ENCODE measurements around the gene VANGL1. TPM values are rescaled to one million over a fixed set of nuclear protein-coding genes. Genes with fewer than 3 reads are reported as not detected.
A peak's percentile ranks its signal among the peaks of the same experiment; 100 is the strongest.

The VANGL1 gene
- total and polyA plus RNA-seq, 2 of the 4 experiments (the other 2 are of a cell fraction) = 6.1 to 6.7 TPM

- ChIA-PET CTCF (interaction anchor here (3.5 kb wide), 1 partner anchor 455 kb away, joined by 19 read pairs; no protein-coding TSS in a partner anchor), POLR2A (ENCODE audit: unreplicated experiment) (no interaction called here)
- 0 out of 2 replicates have a peak, but pooled peaks cover 2% of the 10 kb centered on the region for H3K4me1 ChIP-seq (ENCODE audit: control insufficient read depth, insufficient read depth, low read length)
- no peak overlapping the region for H2BK15ac ChIP-seq (ENCODE audit: low read depth, low read length)
- no peak overlapping the region for H3K14ac ChIP-seq (replicated peaks; ENCODE audit: low read depth, low read length)
- BruUV-seq (replicated peaks) = no TSS peak
- H3K18ac ChIP-seq (ENCODE audit: low read depth, low read length) = no peak overlapping the region
- no peak overlapping the region for H2BK120ac ChIP-seq (ENCODE audit: low read depth, low read length)
- no peak overlapping the region for H3K23ac ChIP-seq (ENCODE audit: low read depth, low read length)
- dilution Hi-C loops (cut with HindIII; ENCODE audit: low sequenced_read_pairs, unreplicated experiment) = loop anchor here (25.0 kb wide), 1 partner anchor 456 kb away; no protein-coding TSS in a partner anchor
- no peaks in the 10 kb centered on the region for H4K20me1 ChIP-seq (ENCODE audit: insufficient read depth, low read length)
- no peak overlapping the region for H2AK9ac ChIP-seq (replicated peaks; ENCODE audit: low read depth, low read length, poor library complexity)
- peaks cover 5% of the 10 kb centered on the region; the same call in 1 of the 2 replicates for H3K9me1 ChIP-seq (ENCODE audit: insufficient read depth, low read length)
- in situ Hi-C loops (cut with MboI; ENCODE audit: low sequenced_read_pairs) = loop anchor here (5.0 kb wide), 1 partner anchor 616 kb away; no protein-coding TSS in a partner anchor
- no peak overlapping the region for H3K4ac ChIP-seq (ENCODE audit: low read depth, low read length)
- no peak overlapping the region for H3K27ac ChIP-seq (ENCODE audit: insufficient read depth, low read length)
- 0 out of 2 replicates have a peak overlapping the region, but pooled peaks have one; percentile 2 for H2AK5ac ChIP-seq (ENCODE audit: low read depth, low read length)
- no peak overlapping the region for H2AFZ ChIP-seq (replicated peaks; ENCODE audit: low read length, poor library complexity)
- no peak for DNase-seq
- no peaks in the 10 kb centered on the region for H3K79me1 ChIP-seq (ENCODE audit: low read depth in 1 of 2, low read length in 2 of 2)
- TF ChIP-seq USF2 (IDR thresholded peaks at IDR 0.05; ENCODE audit: low read depth, low read length) (no peak), RAD21 (IDR thresholded peaks at IDR 0.05; ENCODE audit: low read length) (no peak), BHLHE40 (IDR thresholded peaks at IDR 0.05; ENCODE audit: low read depth, low read length) (no peak), MAFK (IDR thresholded peaks at IDR 0.05; ENCODE audit: low read depth, low read length) (no peak), SMC3 (IDR thresholded peaks at IDR 0.05; ENCODE audit: low read depth, low read length) (no peak), NFE2L2 (IDR thresholded peaks at IDR 0.05; ENCODE audit: low read depth, low read length) (no peak), MAZ (IDR thresholded peaks at IDR 0.05; ENCODE audit: borderline replicate concordance, low read depth, low read length) (no peak), CTCF (conservative IDR thresholded peaks at IDR 0.05; ENCODE audit: low read depth, low read length) (no peak), RCOR1 (IDR thresholded peaks at IDR 0.05; ENCODE audit: insufficient replicate concordance, low read length) (no peak), FOS (IDR thresholded peaks at IDR 0.05; ENCODE audit: low read depth, low read length) (no peak)
- H3K56ac ChIP-seq (ENCODE audit: extremely low read depth, insufficient read depth, low read length) = no peak overlapping the region
- no peak overlapping the region for H4K8ac ChIP-seq (ENCODE audit: low read depth in 2 of 2, low read length in 2 of 2)
- no peaks in the 10 kb centered on the region for H3K27me3 ChIP-seq (ENCODE audit: control insufficient read depth, insufficient read depth, low read length)
- no peak overlapping the region for H4K5ac ChIP-seq (ENCODE audit: low read depth, low read length)
- WGBS, 2 experiments (ENCODE audit: extremely low coverage in 2 of 2, insufficient read length in 1 of 2) = 67% methylated on average over 1 of the region's 4 CpGs; no CpG with 5 or more reads in 1 of the 2 experiments
- H3K4me3 ChIP-seq (ENCODE audit: insufficient read depth, low read depth, low read length) = no peak overlapping the region
- no peaks in the 10 kb centered on the region for H3K36me3 ChIP-seq (ENCODE audit: control insufficient read depth, insufficient read depth, low read length)
- no peak overlapping the region for H3K9ac ChIP-seq (ENCODE audit: low read depth, low read length)
- no peak overlapping the region for H2BK20ac ChIP-seq (ENCODE audit: low read depth, low read length)
- no peaks in the 10 kb centered on the region for H3K9me3 ChIP-seq (ENCODE audit: control insufficient read depth, insufficient read depth, low read length)
- intact Hi-C loops (cut with micrococcal nuclease) = loop anchor here (2.0 kb wide), 1 partner anchor 263 kb away; no protein-coding TSS in a partner anchor
- no peak overlapping the region for H4K91ac ChIP-seq (ENCODE audit: insufficient read depth, low read depth, low read length)
- H2BK5ac ChIP-seq (ENCODE audit: low read depth, low read length, poor library complexity, severe bottlenecking) = no peak overlapping the region
- ATAC-seq (ENCODE audit: low read depth) = no peak
- no peak overlapping the region for H3K4me2 ChIP-seq (ENCODE audit: low read depth, low read length)
Measured at GRCh38 chr1:115593365-115594259, 48.2 kb upstream of the VANGL1 start.
